GM13977 (cell line): ENCODE measurements around the gene B4GALT5.

Experiments
- DNase-seq: peaks from one replicate; pipeline ENCODE4 v3.0.0; 2012; ENCODE audit warnings: low spot score
- CTCF ChIP-seq: IDR thresholded peaks from 2 replicates; pipeline ENCODE4 v1.5.1; 2012; ENCODE audit warnings: mild to moderate bottlenecking, control low read depth; ENCODE audit not compliant: insufficient read depth; ENCODE audit errors: extremely low read depth, missing control alignments
- in situ Hi-C: fragments of 300-500 bp; cut with MboI; formaldehyde crosslinking; loops from one replicate; pipeline ENCODE4 v1.12.0; 2022; ENCODE audit warnings: low sequenced_read_pairs, low pct_unique_long_range_greater_than_20kb, mixed read lengths, inconsistent platforms; ENCODE audit not compliant: unreplicated experiment

The B4GALT5 gene

GRCh38 chr20:49594143-49594930 lies 119.3 kb downstream of the B4GALT5 start:
- no peak for DNase-seq
- in situ Hi-C loops: no loop called here
- TF ChIP-seq CTCF: no peak

- DNase-seq: no peak
- TF ChIP-seq CTCF: no peak
- in situ Hi-C loops: no loop called here
Measured at GRCh38 chr20:49593466-49594142, 120.1 kb downstream of the B4GALT5 start.

- in situ Hi-C loops: no loop called here
- no peak for TF ChIP-seq CTCF
- no peak for DNase-seq
Measured at GRCh38 chr20:49592120-49592519, 121.6 kb downstream of the B4GALT5 start.

- in situ Hi-C loops: no loop called here
- no peak for TF ChIP-seq CTCF
- no peak for DNase-seq
Measured at GRCh38 chr20:49591217-49591865, 122.3 kb downstream of the B4GALT5 start.

GRCh38 chr20:49590163-49591017 lies 123.3 kb downstream of the B4GALT5 start:
- DNase-seq: no peak
- in situ Hi-C loops: no loop called here
- TF ChIP-seq CTCF: no peak

- no peak for TF ChIP-seq CTCF
- no peak for DNase-seq
- in situ Hi-C loops: no loop called here
Measured at GRCh38 chr20:49589747-49590146, 123.9 kb downstream of the B4GALT5 start.
